Hair follicle dermal papilla cell (primary cell): ENCODE data around the gene GKN2. TPM values are rescaled to one million over a fixed set of nuclear protein-coding genes. Genes with fewer than 3 reads are reported as not detected.

Experiments
- total RNA-seq: library from RNA; depleted of rRNA; stranded (reverse); fragments of >200 nt; gene quantifications from 2 replicates; pipeline ENCODE4 v1.2.3, GENCODE V29; 2012

Gene GKN2
- total RNA-seq, result not detected in 2 replicates

GRCh38 chr2:68952887-68953521 is at the start of gene GKN2:
GKN2 (minus strand) TSS chr2:68952893; CDS start chr2:68952861, 32 bp downstream.

GRCh38 chr2:68974251-68974650 is 21.6 kb upstream of the GKN2 start, which contains the start of gene GKN1:
GKN1 (plus strand) TSS chr2:68974636; CDS start chr2:68974678, 42 bp downstream.

Other genes starting within 250 kb of the GKN2 start
- gene ARHGAP25, start 218.1 kb downstream of the GKN2 start, total RNA-seq, result 0.49 and 1.3 TPM in 2 replicates
- not detected in 2 replicates for gene BMP10, start 81.5 kb downstream of the GKN2 start, total RNA-seq
- not detected in 2 replicates for gene GKN1, start 21.7 kb upstream of the GKN2 start, total RNA-seq
- gene ANTXR1, start 60.3 kb upstream of the GKN2 start, total RNA-seq, result 137 and 154 TPM in 2 replicates